ENCODE data around the gene EVC. TPM values are rescaled to one million over a fixed set of nuclear protein-coding genes. Genes with fewer than 3 reads are reported as not detected.
A peak's percentile ranks its signal among the peaks of the same experiment; 100 is the strongest.

Gene EVC
- total and polyA plus RNA-seq, 2 of the 4 experiments (the other 2 are of a cell fraction): 16.8 to 18.9 TPM

- Histone ChIP-seq H3K4me2 (ENCODE audit: low read depth, low read length) (no peak overlapping the region), H4K20me1 (ENCODE audit: insufficient read depth, low read length) (peaks cover 13% of the 10 kb centered on the region; the same call in 1 of the 2 replicates), H3K27ac (ENCODE audit: insufficient read depth, low read length) (no peak overlapping the region), H2BK15ac (ENCODE audit: low read depth, low read length) (no peak overlapping the region), H2BK120ac (ENCODE audit: low read depth, low read length) (no peak overlapping the region), H3K23ac (ENCODE audit: low read depth, low read length) (no peak overlapping the region), H2BK5ac (ENCODE audit: low read depth, low read length, poor library complexity, severe bottlenecking) (no peak overlapping the region), H3K4me1 (ENCODE audit: control insufficient read depth, insufficient read depth, low read length) (peaks cover 2% of the 10 kb centered on the region; the same call in 1 of the 2 replicates), H3K18ac (ENCODE audit: low read depth, low read length) (no peak overlapping the region), H3K4ac (ENCODE audit: low read depth, low read length) (no peak overlapping the region), H3K9me1 (ENCODE audit: insufficient read depth, low read length) (peaks cover 5% of the 10 kb centered on the region; the same call in 1 of the 2 replicates), H3K79me1 (ENCODE audit: low read depth in 1 of 2, low read length in 2 of 2) (no peaks in the 10 kb centered on the region), H3K9me3 (ENCODE audit: control insufficient read depth, insufficient read depth, low read length) (no peaks in the 10 kb centered on the region), H2AFZ (replicated peaks; ENCODE audit: low read length, poor library complexity) (no peak overlapping the region), H3K4me3 (ENCODE audit: insufficient read depth, low read depth, low read length) (no peak overlapping the region), H2AK5ac (ENCODE audit: low read depth, low read length) (no peak overlapping the region), H2BK20ac (ENCODE audit: low read depth, low read length) (no peak overlapping the region), H3K14ac (replicated peaks; ENCODE audit: low read depth, low read length) (no peak overlapping the region), H4K5ac (ENCODE audit: low read depth, low read length) (no peak overlapping the region), H3K9ac (ENCODE audit: low read depth, low read length) (no peak overlapping the region), H3K27me3 (ENCODE audit: control insufficient read depth, insufficient read depth, low read length) (no peaks in the 10 kb centered on the region), H4K91ac (ENCODE audit: insufficient read depth, low read depth, low read length) (no peak overlapping the region), H3K56ac (ENCODE audit: extremely low read depth, insufficient read depth, low read length) (no peak overlapping the region), H3K36me3 (ENCODE audit: control insufficient read depth, insufficient read depth, low read length) (peaks cover 74% of the 10 kb centered on the region), H2AK9ac (replicated peaks; ENCODE audit: low read depth, low read length, poor library complexity) (no peak overlapping the region), H4K8ac (ENCODE audit: low read depth in 2 of 2, low read length in 2 of 2) (no peak overlapping the region)
- 87% methylated on average over 3 of the region's 10 CpGs; no CpG with 5 or more reads in 1 of the 2 experiments for WGBS, 2 experiments (ENCODE audit: extremely low coverage in 2 of 2, insufficient read length in 1 of 2)
- ATAC-seq (ENCODE audit: low read depth): peak; percentile 18; the same call in 1 of the 2 replicates
- ChIA-PET POLR2A (ENCODE audit: unreplicated experiment) (no interaction called here), CTCF (no interaction called here)
- no peak for TF ChIP-seq MAFK (IDR thresholded peaks at IDR 0.05; ENCODE audit: low read depth, low read length)
- no peak for TF ChIP-seq CHD1 (IDR thresholded peaks at IDR 0.05; ENCODE audit: low read depth, low read length)
- TF ChIP-seq RCOR1 (IDR thresholded peaks at IDR 0.05; ENCODE audit: insufficient replicate concordance, low read length): no peak
- TF ChIP-seq BHLHE40 (IDR thresholded peaks at IDR 0.05; ENCODE audit: low read depth, low read length): no peak
- TF ChIP-seq RFX5 (IDR thresholded peaks at IDR 0.05; ENCODE audit: low read depth, low read length): no peak
- no peak for TF ChIP-seq CEBPB (IDR thresholded peaks at IDR 0.05; ENCODE audit: low read depth, low read length)
- TF ChIP-seq MXI1 (IDR thresholded peaks at IDR 0.05; ENCODE audit: borderline replicate concordance, low read depth, low read length): no peak
- TF ChIP-seq USF2 (IDR thresholded peaks at IDR 0.05; ENCODE audit: low read depth, low read length): no peak
- TF ChIP-seq SMC3 (IDR thresholded peaks at IDR 0.05; ENCODE audit: low read depth, low read length): no peak
- TF ChIP-seq MAZ (IDR thresholded peaks at IDR 0.05; ENCODE audit: borderline replicate concordance, low read depth, low read length): no peak
- TF ChIP-seq FOS (IDR thresholded peaks at IDR 0.05; ENCODE audit: low read depth, low read length): no peak
- TF ChIP-seq CTCF (conservative IDR thresholded peaks at IDR 0.05; ENCODE audit: low read depth, low read length): no peak
- no peak for TF ChIP-seq NFE2L2 (IDR thresholded peaks at IDR 0.05; ENCODE audit: low read depth, low read length)
- TF ChIP-seq RAD21 (IDR thresholded peaks at IDR 0.05; ENCODE audit: low read length): no peak
- TF ChIP-seq POLR2A (IDR thresholded peaks at IDR 0.05; ENCODE audit: low read depth, low read length): no peak
- no peak for TF ChIP-seq ELK1 (IDR thresholded peaks at IDR 0.05; ENCODE audit: borderline replicate concordance, low read depth, low read length)
- BruUV-seq (replicated peaks): no TSS peak
- in situ Hi-C loops (cut with MboI; ENCODE audit: low sequenced_read_pairs): no loop called here
- peak; percentile 46 for DNase-seq
- intact Hi-C loops (cut with micrococcal nuclease): no loop called here
- dilution Hi-C loops (cut with HindIII; ENCODE audit: low sequenced_read_pairs, unreplicated experiment): no loop called here
Observed at GRCh38 chr4:5808081-5808741, 97.2 kb downstream of the EVC start.

Data from IMR-90 (cell line).